ENCODE results near the gene OR6A2. TPM values are rescaled to one million over a fixed set of nuclear protein-coding genes. Genes with fewer than 3 reads are reported as not detected.

OR6A2 gene
- total RNA-seq, 2 experiments from 2014 or later = not detected

DNA sequence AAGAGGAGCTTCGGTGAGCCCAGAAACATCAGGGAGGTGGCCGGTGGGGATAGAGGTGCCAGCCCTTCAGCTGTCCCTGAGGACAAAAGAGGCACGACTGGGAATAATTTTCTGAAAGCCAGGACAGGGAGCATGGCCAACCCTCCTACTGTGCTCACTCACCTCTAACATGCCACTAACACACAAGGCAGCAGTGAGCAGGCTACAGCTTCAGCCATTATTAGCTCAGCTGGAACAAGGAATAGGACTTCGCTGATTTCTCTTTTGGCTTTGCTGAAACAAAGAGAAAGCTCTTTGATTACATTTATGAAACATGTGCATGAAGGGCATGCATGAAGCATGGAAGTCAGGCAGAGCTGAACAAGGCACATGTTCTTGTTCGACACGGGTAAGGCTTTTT lies 33.9 kb upstream of the OR6A2 start:
- Mint-ChIP-seq H3K4me1 (ENCODE audit: low read depth) (no peaks in the 10 kb centered on the region), H3K9me3 (no peaks in the 10 kb centered on the region), H3K4me3 (no peak overlapping the region), H3K27me3 (no peaks in the 10 kb centered on the region), H3K36me3 (ENCODE audit: low read depth) (no peaks in the 10 kb centered on the region), H3K27ac (no peak overlapping the region)
- POLR2A ChIA-PET = no interaction called here
- no peaks in the 10 kb centered on the region for H3K4me1 ChIP-seq (ENCODE audit: insufficient read depth, low read length)
- intact Hi-C loops (cut with DNase I, micrococcal nuclease) = no loop called here
- H3K9me3 ChIP-seq (ENCODE audit: control insufficient read depth in 1 of 2, insufficient read depth in 1 of 2, low read length in 2 of 2) = no peaks in the 10 kb centered on the region
- H3K36me3 ChIP-seq (ENCODE audit: insufficient read depth, low read length) = no peaks in the 10 kb centered on the region
- no peak overlapping the region for H3K27ac ChIP-seq (ENCODE audit: low read depth in 1 of 2, low read length in 2 of 2)
- CTCF ChIA-PET = no interaction called here
- ATAC-seq (ENCODE audit: poor library complexity) (no peak), DNase-seq (no peak)
- H3K27me3 ChIP-seq (ENCODE audit: control insufficient read depth in 1 of 2, insufficient read depth in 2 of 2, low read length in 2 of 2) = no peaks in the 10 kb centered on the region
- TF ChIP-seq, protein P1, sequence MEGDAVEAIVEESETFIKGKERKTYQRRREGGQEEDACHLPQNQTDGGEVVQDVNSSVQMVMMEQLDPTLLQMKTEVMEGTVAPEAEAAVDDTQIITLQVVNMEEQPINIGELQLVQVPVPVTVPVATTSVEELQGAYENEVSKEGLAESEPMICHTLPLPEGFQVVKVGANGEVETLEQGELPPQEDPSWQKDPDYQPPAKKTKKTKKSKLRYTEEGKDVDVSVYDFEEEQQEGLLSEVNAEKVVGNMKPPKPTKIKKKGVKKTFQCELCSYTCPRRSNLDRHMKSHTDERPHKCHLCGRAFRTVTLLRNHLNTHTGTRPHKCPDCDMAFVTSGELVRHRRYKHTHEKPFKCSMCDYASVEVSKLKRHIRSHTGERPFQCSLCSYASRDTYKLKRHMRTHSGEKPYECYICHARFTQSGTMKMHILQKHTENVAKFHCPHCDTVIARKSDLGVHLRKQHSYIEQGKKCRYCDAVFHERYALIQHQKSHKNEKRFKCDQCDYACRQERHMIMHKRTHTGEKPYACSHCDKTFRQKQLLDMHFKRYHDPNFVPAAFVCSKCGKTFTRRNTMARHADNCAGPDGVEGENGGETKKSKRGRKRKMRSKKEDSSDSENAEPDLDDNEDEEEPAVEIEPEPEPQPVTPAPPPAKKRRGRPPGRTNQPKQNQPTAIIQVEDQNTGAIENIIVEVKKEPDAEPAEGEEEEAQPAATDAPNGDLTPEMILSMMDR (IDR thresholded peaks at IDR 0.05) = no peak
- no peak overlapping the region for H3K4me3 ChIP-seq (ENCODE audit: low read length)

DNA sequence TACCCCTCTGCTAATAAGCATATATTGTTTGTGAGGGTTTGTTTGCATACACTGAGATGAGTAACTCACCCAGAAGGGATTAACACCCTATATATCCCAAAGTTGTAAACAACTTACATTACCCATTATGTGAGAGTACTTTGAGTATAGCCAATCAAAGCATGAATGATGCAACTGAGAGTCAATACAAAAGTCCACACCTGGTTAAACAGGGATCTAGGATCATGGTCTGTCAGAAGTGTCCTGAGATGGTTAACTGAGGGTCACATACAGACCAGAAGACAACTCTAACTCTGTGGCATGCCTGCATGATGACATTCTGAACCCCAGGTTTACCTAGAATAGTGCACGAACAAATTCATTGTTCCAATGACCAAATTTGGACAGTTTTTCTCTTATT lies 28.6 kb upstream of the OR6A2 start:
- Mint-ChIP-seq H3K36me3 (ENCODE audit: low read depth) (no peaks in the 10 kb centered on the region), H3K27me3 (peaks cover 9% of the 10 kb centered on the region), H3K4me3 (no peak overlapping the region), H3K4me1 (ENCODE audit: low read depth) (no peaks in the 10 kb centered on the region), H3K9me3 (no peaks in the 10 kb centered on the region), H3K27ac (no peak overlapping the region)
- TF ChIP-seq, protein P1 (IDR thresholded peaks at IDR 0.05) = no peak
- Histone ChIP-seq H3K4me1 (ENCODE audit: insufficient read depth, low read length) (no peaks in the 10 kb centered on the region), H3K9me3 (ENCODE audit: control insufficient read depth in 1 of 2, insufficient read depth in 1 of 2, low read length in 2 of 2) (no peaks in the 10 kb centered on the region), H3K36me3 (ENCODE audit: insufficient read depth, low read length) (no peaks in the 10 kb centered on the region), H3K4me3 (ENCODE audit: low read length) (no peak overlapping the region), H3K27me3 (ENCODE audit: control insufficient read depth in 1 of 2, insufficient read depth in 2 of 2, low read length in 2 of 2) (no peaks in the 10 kb centered on the region), H3K27ac (ENCODE audit: low read depth in 1 of 2, low read length in 2 of 2) (no peak overlapping the region)
- ChIA-PET POLR2A (no interaction called here), CTCF (no interaction called here)
- no peak for DNase-seq
- intact Hi-C loops (cut with DNase I, micrococcal nuclease) = no loop called here
- no peak for ATAC-seq (ENCODE audit: poor library complexity)

DNA sequence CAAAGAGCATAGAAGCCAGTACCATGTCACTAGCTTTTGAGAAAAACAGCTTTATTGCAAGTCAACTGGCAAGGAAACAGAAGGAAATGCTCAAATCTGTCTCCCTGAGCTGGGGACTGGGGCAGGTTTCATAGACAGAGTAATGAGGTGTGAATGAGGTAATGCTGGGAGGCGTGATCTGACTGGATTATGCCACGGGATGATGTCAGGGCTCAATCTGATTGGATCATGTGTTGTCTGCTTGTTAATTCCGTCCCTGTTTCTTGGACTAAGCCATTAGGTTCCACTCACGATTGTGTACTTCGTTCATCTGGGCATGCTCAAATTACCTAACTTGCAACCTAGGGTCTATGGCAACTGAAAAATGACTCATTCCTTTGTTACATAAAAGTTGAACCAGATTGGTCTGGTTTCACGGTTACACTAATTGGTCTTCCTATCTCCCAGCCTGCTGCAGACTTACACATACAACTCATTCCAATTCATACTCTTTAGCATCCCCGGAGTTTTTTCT lies 25.8 kb upstream of the OR6A2 start:
- no peaks in the 10 kb centered on the region for H3K27me3 ChIP-seq (ENCODE audit: control insufficient read depth in 1 of 2, insufficient read depth in 2 of 2, low read length in 2 of 2)
- Mint-ChIP-seq H3K27me3 (peaks cover 17% of the 10 kb centered on the region), H3K36me3 (ENCODE audit: low read depth) (no peaks in the 10 kb centered on the region), H3K9me3 (peaks cover under 1% of the 10 kb centered on the region), H3K27ac (no peak overlapping the region), H3K4me1 (ENCODE audit: low read depth) (no peaks in the 10 kb centered on the region), H3K4me3 (no peak overlapping the region)
- no peak overlapping the region for H3K4me3 ChIP-seq (ENCODE audit: low read length)
- intact Hi-C loops (cut with DNase I, micrococcal nuclease) = no loop called here
- DNase-seq (no peak), ATAC-seq (ENCODE audit: poor library complexity) (no peak)
- ChIA-PET CTCF (interaction anchor here (1.9 kb wide), 1 partner anchor 12 kb away, joined by 9 read pairs; no protein-coding TSS in a partner anchor), POLR2A (no interaction called here)
- no peaks in the 10 kb centered on the region for H3K9me3 ChIP-seq (ENCODE audit: control insufficient read depth in 1 of 2, insufficient read depth in 1 of 2, low read length in 2 of 2)
- no peaks in the 10 kb centered on the region for H3K36me3 ChIP-seq (ENCODE audit: insufficient read depth, low read length)
- TF ChIP-seq, protein P1 (IDR thresholded peaks at IDR 0.05) = no peak
- H3K27ac ChIP-seq (ENCODE audit: low read depth in 1 of 2, low read length in 2 of 2) = no peak overlapping the region
- H3K4me1 ChIP-seq (ENCODE audit: insufficient read depth, low read length) = no peaks in the 10 kb centered on the region
